Measurements from ENCODE around the gene GPR148. TPM values are rescaled to one million over a fixed set of nuclear protein-coding genes. Genes with fewer than 3 reads are reported as not detected.

The GPR148 gene
- not detected in 2 replicates for total RNA-seq

GRCh38 chr2:130728549-130729316 is at the start of gene GPR148:
TSS of gene GPR148 (plus strand) at chr2:130729070. CDS start at chr2:130729152, 82 bp downstream.

GRCh38 chr2:130755256-130756052 is 26.6 kb downstream of the GPR148 start, which contains the start of gene AMER3:
TSS of gene AMER3 (plus strand) at chr2:130755540. CDS start at chr2:130762073, 6,533 bp downstream.

Other genes with a start within 250 kb of the GPR148 start
- gene POTEI, start 219.7 kb upstream of the GPR148 start, total RNA-seq, result not detected in 2 replicates
- gene CFC1B, start 207.8 kb upstream of the GPR148 start, total RNA-seq, result not detected in 2 replicates
- gene CFC1, start 129.5 kb upstream of the GPR148 start, total RNA-seq, result not detected in 2 replicates
- gene POTEJ, start 117.6 kb upstream of the GPR148 start, total RNA-seq, result not detected in 2 replicates
- gene AMER3, start 26.5 kb downstream of the GPR148 start, total RNA-seq, result not detected in 2 replicates
- 2.3 and 7.4 TPM in 2 replicates for gene ARHGEF4, start 107.8 kb downstream of the GPR148 start, total RNA-seq

Data from epithelial cell of alveolus of lung (primary cell).